Stimulated activated CD4-positive, alpha-beta T cell treated with anti-CD3 and anti-CD28 coated beads, Interleukin-1b, Interleukin-23, amount 100 ng/mL, for 1 hour (primary cell): ENCODE data around the gene MOCOS.
"Not testable (repeated sequence)": the region's sequence is repeated elsewhere in the genome, so short reads cannot be mapped to it uniquely, and the experiment has no call there.

Experiments
- DNase-seq, 2 donors: peaks; one replicate each; pipeline ENCODE4 v3.0.0-alpha.2; 2020; ENCODE audit warnings: low read depth in 2 of 2

The MOCOS gene, protein sequence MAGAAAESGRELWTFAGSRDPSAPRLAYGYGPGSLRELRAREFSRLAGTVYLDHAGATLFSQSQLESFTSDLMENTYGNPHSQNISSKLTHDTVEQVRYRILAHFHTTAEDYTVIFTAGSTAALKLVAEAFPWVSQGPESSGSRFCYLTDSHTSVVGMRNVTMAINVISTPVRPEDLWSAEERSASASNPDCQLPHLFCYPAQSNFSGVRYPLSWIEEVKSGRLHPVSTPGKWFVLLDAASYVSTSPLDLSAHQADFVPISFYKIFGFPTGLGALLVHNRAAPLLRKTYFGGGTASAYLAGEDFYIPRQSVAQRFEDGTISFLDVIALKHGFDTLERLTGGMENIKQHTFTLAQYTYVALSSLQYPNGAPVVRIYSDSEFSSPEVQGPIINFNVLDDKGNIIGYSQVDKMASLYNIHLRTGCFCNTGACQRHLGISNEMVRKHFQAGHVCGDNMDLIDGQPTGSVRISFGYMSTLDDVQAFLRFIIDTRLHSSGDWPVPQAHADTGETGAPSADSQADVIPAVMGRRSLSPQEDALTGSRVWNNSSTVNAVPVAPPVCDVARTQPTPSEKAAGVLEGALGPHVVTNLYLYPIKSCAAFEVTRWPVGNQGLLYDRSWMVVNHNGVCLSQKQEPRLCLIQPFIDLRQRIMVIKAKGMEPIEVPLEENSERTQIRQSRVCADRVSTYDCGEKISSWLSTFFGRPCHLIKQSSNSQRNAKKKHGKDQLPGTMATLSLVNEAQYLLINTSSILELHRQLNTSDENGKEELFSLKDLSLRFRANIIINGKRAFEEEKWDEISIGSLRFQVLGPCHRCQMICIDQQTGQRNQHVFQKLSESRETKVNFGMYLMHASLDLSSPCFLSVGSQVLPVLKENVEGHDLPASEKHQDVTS

DNA sequence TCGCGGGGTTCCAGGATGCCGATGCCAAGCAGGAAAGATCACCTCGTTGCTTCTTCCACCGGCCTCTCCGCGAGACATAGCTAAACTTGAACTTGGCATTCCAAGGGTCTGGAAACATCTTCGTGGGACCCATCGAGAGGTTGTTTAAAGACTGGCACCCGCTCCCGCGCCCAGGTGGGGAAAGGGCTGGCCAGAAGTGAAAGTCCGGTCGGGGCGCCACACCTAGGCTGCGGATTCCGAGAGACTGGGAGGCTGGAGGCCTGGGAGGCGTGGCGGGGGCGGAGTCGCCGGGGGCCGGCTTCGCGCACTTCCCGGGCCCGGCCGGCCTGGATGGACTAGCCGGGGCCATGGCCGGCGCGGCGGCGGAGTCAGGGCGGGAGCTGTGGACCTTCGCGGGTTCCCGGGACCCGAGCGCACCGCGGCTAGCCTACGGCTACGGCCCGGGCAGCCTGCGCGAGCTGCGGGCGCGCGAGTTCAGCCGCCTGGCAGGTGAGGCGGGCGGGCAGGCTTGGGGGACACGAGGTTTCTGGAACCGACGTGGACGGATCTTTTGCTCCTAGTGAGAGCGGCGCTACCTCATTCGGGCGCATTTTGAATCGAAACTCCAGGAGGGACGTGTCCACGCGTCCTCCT is at the start of gene MOCOS:
Gene MOCOS, plus strand, starts transcription at position 305 of the 633 bp plus-strand sequence. Its CDS starts 43 bp downstream, at position 348.
- no peak for DNase-seq

DNA sequence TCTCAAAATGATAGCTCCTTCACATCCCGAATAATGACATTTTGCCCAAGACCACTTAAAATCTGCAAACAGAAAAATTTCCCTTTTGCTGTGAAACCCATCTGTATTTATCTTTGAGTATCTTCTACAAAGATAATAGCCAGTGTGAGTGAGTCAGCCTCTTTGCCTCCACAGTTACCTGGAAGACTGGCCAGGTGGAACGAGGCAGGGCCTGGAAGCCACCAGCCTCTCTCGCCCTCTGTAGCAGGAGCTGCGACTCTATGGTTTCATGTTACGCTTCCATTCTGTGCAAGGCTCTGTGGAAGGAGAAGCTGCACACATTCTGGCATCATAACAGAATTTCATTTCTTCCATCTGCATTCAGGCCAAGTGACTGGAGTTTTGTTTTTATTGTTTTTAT is 48.1 kb upstream of the MOCOS start:
- DNase-seq: no peak

DNA sequence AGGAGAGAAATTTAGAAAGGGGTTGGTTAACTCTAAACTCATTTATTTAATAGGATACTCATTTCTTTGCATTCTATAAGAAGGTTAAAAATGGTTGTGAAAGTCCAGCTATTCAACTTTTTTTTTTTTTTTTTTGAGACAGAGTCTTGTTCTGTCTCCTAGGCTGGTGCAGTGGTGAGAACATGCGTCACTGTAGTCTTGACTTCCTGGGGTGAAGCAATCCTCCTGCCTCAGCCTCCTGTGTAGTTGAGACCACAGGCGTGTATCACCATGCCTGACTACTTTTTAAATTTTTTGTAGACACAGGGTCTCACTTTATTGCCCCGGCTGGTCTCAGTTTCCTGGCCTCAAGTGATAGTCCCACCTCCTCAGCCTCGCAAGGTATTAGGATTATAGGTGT is 45.7 kb upstream of the MOCOS start:
- no peak for DNase-seq

DNA sequence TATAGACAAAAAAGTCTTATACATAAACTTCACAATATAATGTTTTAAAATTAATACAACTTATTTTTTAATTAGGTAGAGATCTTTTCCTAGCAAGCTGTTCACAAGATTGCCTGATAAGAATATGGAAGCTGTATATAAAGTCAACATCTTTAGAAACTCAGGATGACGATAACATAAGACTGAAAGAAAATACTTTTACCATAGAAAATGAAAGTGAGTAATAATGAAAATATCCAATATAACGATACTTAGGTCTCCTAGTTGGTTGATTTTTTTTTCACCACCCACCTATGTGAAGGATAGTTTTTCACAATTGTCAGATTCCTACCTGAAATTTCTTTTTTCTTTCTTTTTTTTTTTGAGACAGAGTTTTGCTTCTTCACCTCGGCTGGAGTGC is 44.5 kb upstream of the MOCOS start:
- no peak for DNase-seq

DNA sequence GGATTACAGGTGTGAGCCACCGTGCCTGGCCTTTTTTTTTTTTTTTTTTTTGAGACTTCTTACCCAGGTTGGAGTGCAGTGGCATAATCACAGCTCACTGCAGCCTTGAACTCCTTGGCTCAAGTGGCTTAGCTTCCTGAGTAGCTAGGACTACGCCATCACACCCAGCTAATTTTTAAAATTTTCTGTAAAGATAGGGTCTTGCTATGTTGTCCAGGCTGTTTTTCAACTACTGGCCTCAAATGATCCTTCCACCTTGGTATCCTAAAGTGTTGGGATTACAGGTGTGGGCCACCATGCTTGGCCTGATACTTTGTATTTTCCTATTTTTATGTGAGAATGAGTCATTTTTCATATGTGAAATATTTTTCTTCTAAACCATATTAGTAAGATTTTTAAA is 43.9 kb upstream of the MOCOS start:
- DNase-seq: no peak

DNA sequence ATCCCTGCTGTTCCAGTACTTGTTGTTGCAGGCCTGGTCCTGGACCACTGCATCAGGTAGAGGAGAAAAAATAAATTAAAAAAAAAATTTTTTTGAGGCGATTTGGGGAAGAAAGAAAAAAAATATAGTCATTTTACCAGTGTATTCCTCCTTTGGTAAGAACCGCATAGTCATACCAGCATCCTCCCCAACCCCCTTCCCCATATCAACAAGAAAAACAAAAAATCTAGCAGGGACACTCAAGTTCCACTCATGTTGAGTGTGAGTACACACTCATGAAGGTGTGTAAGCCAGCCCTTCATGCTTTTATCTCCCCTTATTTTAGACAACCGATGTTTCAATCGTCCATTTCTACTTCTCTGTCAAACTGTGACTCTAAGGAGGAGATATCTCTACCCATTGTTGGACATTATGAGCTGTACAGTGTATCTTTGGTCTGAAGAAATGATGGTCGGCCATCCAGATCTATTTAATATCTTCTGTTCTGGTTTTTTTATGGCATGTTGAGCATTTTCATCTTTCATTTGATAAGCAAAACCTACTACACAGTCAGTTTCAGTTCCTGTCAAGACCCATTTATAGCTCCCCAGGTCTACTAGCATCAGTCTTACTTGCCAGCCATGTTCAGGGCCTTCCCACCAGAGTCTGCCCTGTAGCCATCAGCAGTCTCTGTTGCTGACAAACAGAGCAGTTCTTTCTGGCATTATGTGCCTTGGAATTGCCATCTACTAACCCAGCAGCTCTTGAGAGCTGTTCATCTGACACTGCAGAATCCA is 37.6 kb upstream of the MOCOS start:
- DNase-seq: no peak

DNA sequence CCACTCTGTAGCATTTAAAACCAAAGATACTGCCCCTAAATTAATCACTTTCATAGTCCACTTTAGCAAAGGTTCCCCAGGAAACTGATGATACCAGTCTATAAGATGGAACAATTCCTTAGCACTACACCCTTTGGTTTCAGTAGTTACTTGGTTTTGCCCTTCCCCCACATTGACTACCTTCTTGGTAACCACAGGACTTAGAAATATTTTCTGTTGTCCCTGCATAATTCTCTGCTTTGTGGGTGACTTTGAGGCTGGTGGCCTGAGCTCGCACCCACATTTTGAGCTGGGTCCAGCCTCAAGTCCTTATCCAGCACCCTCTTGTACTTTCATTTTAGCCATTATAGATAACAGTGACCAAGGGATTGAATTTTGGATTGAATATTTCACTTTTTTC is 34.5 kb upstream of the MOCOS start:
- no peak for DNase-seq

DNA sequence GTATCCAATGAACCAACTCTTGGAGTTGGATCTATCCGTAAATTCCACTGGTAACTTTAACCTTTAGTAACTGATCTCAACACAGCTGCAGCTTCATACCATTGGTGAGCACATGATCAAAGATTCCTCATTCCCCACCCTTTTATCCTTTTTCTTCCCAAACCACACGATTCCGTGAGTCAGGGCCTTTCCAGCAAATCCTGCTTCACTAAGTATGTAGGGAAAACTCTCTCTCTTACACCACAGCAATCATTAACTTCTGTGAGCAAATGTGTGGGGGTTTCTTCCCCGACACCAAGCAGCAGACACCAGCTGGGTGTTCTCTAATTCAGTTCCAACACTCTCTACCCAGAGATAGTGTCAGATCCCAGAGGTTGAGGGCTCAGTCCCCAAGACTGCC is 34.1 kb upstream of the MOCOS start:
- no peak for DNase-seq

DNA sequence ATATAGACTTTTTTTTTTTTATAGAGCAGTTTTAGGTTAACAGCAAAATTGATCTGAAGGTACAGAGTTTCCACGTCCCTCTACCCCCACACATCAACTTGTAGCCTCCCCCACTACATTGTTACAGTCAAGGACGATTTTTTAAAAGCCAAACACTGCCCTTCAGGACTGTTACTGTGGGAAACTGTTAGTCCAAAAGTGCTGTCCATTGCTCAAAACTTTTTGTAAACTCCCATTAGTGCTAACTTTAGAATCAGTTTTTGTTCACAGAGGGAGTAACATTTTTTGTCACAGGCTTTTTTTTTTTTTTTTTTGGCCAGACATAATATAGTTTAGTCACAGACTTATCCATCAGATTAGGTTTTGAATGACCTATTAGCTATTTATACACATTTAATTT is 33.5 kb upstream of the MOCOS start:
- DNase-seq: no peak

DNA sequence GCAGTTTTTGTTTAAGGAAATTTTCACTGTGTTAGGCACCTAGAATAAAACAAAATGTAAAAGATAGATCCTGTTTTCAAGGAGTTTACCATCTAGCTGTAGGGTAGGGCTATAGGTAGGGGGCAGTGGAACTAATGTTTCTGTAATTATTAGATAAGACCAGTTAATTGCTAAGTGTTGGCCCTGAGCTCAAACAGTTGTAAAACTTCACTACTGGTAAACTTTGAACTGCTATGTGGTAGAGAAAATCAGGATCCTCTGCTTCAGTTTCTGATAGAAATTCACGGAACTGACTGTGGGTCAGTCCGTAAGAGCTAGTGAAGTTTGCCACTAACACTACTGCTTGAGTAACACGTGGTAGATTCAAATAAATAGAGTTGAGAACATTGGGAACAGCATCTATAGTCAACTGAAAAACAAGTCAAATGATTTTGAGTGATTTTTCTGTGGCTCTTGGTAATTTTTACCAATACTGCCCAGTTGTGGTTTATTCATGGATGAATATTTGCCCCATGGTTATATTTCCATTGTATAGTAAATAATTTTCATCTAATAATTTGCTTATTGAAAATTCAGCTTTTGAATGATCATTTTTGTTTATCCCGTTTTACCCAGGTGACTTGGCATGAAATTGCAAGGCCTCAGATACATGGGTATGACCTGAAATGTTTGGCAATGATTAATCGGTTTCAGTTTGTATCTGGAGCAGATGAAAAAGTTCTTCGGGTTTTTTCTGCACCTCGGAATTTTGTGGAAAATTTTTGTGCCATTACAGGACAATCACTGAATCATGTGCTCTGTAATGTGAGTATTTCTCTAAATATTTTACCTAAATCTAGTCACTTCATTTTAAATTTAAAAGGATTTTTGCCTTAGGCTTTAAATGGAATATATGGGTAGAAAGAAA is 31.2 kb upstream of the MOCOS start:
- DNase-seq: no peak

DNA sequence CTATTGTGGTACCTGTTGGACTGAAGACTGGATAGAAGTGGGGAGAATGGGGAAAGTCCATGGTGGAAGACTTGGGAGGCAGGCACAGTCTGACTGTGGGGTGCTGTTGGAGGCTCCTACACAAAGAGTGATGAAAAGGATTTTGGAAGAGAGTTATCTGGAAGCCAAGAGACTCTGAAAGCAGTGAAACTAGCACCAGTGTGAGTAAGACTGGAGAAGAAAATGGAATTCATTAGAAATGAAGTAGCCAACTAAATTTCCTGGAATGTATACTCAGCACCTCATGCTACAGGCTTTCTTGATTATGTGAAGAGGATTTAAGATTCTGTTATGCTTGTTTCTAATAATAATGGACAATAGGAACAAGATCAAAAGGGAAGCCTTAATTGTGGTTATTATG is 29.9 kb upstream of the MOCOS start:
- no peak for DNase-seq

DNA sequence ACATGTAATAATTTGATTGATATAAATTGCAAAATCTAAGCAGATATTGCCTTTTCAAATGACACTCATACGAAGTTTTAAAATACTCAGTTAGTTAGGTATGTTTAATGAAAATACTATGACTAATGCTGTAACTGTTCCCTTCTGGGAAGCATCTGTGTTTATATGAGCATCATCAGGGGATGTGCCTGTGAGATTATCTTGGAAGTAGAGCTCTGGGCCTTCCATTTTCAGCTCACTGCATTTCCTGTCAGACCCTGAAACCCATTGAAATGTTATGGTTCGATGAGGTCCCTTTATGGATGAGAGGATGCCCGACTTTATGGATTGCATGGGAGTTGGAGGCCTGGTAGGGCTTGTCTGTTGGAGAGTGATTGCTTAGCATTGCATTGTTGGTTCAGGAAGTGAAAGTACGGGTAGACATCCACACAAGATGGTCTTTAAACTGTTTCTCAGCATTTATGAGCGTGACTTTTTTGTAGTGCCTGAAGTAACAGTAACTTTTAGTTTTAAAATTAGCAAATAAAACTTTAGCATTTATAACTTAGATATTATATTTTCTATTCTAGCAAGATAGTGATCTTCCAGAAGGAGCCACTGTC is 28.9 kb upstream of the MOCOS start:
- no peak for DNase-seq

DNA sequence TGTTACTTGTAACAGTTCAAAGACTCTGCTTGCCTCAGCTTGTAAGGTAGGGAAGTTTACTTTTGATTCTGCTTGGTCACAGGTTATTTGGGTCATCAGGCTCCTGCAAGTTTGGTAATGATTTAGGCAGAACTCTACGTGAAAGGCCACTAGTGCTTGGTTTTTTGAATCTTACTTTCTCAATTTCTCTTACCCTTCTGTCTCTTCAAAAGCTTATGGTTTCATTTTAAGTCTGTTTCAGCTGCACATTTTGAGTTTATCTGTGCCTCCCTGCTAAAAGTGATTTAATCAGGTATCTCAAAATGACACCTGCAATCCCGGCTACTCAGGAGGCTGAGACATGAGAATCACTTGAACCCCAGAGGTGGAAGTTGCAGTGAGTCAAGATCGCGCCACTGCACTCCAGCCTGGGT is 26.3 kb upstream of the MOCOS start:
- no peak for DNase-seq

DNA sequence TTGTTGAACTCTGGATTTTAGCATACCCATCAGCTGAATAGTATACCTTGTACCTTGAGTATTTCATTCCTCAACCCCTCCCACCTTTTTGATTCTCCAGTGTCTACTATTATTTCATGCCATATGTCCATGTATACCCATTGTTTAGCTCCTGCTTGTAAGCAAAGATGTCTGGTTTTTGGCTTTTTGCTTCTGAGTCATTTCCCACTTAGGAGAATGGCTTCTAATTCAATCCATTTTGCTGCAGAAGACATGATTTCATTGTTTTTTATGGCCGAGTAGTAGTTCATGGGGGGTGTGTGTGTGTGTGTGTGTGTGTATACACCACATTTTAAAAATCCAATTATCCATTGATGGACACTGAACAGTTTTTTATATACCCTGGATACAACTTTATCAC is 24.3 kb upstream of the MOCOS start:
- DNase-seq: no peak

DNA sequence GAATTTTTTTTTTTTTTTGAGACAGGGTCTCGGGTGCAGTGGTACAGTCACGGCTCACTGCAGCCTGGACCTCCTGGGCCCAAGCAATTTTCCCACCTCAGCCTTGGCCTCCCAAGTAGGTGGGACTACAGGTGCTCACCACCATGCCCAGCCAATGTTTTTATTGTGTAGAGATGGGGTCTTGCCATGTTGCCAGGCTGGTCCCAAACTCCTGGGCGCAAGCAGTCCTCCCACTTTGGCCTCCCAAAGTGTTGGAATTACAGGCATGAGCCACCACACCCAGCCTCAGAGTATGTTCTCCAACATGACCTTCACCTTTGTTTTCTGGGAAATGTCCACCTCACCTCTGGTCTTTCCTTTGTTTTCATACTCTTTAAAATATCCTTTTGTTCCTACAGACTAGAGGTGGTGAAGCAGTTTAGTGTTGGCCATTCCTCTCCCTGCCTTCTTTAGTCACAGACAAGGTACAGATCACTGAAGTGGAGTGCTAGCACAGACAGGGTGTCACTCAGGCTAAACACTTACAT is 19.5 kb upstream of the MOCOS start:
- DNase-seq: no peak

DNA sequence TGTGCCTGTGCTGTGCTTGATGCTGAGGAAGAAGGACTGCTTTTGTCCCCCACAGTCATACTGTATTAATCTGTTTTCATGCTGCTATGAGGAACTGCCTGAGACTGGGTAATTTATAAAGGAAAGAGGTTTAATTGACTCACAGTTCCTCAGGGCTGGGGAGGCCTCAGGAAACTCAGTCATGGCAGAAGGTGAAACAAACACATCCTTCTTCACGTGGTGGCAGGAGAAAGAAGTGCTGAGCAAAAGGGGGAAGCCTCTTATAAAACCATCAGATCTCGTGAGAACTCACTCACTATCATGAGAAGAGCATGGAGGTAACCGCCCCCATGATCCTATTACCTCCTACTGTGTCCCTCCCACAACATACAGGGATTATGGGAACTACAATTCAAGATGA is 19.0 kb upstream of the MOCOS start:
- DNase-seq: not testable (repeated sequence)

DNA sequence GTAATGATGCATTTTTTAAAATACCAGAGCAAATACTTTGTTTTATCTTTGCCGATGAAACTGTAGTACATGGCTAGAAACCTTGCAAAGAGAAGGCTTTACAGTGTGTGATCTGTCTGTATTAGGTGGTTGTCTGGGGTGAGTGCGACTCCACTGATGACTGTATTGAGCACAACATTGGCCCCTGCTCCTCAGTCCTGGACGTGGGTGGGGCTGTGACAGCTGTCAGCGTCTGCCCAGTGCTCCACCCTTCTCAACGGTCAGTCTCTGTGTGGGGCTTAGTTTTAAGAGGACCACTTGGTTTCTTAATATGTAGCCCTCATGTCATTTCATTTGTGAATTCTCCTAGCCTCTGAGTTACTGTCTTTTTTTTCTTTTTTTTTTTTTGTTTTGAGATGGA is 17.4 kb upstream of the MOCOS start:
- DNase-seq: no peak

DNA sequence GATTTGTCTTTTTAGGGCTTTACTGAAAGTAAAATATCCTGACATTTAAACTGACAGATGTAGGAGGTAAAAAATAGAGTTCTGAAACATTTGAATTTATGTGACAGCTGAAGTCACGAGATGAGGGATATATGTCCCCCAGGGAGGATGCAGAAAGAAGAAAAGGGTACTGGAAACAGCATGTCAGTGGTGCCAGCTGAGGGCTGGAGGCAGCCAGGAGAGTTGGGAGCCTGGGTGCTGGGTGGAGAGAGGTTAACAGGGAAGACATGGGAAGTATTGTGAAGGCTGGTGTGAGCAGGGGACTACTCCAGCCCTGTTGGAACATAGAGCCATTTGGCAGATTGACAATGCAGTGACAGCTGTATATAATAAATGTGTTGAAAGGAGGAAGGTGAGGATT is 11.8 kb upstream of the MOCOS start:
- no peak for DNase-seq

DNA sequence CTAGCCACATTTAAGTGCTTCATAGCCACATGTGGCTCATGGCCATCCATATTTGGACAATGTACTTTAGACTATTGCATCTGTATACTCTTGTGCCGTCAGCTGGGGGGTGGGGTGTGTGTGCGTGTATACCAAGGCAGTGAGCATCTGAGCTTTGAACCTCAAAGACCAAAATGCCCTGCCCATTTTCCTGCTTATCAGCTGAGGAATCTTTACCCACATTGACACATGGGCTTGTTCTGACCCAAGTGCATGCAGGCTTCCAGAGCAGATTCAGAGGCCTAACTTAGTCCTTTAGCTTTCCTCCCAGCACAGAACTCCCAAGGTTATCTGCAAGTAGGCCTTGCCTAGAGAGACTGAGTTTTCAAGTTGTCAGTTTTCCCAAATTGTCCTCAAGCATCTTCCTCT is 11.1 kb upstream of the MOCOS start:
- no peak for DNase-seq

DNA sequence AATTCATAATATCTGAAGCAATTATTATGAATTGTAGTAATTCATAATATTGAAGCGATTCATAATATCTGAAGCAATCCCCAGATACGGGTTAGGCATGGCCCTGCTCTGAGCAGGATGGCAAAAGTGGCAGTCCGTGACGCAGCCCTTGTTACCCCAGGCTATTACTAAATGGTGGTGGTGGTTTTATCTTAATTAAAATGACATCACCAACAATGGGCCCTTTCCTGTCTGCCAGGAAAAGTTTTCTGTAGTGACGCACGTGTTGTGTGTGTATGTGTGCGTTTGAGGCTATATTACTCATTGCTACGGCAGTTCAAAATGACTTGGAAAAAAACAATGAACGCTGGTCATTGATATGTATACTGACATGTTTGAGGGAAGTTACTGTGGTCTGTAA is 10.6 kb upstream of the MOCOS start:
- no peak for DNase-seq
